GM18861 (cell line): ENCODE measurements around the gene KLF3.

Source experiments
- ATAC-seq: cut with Tn5 transposase; IDR thresholded peaks from one replicate; pipeline ENCODE4 v1.9.1; 2021; ENCODE audit not compliant: unreplicated experiment

Gene KLF3

DNA sequence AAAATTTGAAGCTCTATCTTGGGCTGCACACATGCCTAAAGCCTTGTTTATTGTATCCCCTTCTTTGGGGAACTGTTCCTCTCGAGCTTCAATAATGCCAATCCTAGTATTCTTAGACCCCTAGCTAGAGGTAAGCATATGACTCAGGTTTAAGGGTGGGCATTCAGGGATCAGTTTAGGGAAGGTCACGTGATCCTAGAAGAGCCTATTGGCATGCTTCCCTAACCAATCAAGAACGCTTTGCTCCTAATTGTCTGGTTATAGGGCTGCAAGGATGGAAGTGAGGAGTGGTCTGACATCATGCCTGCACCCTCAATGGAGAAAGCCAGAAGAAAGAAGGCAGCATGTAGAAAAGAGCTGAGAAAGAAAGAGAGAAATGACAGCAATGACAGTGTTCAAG, 71.9 kb downstream of the KLF3 start:
- ATAC-seq = no peak

DNA sequence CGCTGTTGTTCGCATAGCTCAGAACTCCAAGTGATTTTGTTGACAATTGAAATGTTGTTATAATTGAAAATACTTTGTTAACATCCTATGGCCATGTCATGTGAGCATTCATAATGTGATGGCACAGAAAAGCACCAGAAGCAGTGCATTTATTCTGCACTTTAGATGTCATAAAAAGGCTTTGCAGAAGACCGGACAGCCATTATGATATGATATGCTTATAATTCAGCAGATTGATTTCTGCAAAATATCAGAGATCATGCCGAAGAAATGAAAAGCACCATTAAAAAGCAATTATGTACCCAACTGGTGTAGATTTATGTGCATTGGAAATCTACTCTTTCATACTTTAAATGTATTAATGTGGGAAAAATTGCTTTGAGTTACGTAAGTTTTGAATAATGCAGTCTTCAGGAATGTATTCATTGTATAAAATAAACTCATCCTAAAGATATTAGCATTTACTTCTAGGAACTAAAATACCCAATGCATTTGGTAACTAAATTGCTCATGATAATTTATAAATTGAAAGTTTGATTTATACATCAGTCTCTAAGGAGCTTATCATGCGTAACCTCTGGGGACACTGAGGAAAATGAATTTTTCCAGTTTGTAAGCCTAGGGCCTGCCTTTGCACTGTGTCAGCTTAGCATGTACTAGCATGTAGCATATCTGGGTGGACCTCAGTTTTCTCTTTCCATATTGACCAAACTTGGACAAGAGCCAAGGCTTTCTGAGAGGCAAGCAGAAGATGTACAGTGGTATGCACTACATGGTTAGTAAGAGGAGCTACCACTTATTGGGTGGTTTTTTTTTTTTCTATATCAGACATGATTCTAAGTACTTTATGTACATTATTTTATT, 75.2 kb downstream of the KLF3 start:
- no peak for ATAC-seq

DNA sequence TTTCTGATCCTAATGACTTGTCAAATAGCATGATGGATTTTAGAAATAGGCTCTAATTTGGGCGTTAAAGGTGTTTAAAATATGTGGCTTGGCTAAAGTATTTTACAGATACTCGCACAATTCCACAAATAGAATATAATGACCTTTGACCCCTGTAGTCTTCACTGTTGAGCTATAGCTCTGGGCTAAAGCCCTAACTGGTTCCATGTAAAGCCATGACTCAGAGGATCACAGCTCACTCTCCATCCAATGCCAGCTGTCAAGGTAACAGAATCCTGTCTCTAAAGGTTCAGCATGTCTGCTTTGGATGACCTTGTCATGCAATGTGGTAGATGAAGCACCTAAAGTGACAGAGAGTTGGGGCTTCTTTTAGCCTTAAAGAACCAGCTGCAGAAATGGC, 76.3 kb downstream of the KLF3 start:
- ATAC-seq = no peak

DNA sequence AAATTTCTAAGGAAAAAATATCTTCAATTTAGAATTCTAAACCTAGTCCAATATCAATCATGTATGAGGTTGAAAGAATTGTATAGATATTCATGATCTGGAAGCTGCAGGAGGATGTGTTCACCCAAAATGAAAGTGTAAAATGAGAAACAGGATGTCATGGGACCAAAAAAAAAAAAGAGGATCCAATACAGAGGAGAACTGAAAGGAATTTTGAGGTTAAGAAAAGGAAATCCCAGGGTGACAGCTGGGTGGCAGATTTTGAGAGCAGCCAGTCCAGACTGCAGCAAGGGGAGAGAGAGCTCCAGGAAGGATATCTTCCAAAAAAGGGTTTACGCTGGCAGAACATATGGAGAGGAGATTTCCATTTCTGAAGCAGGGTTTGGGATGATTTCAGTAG, 79.9 kb downstream of the KLF3 start:
- no peak for ATAC-seq

DNA sequence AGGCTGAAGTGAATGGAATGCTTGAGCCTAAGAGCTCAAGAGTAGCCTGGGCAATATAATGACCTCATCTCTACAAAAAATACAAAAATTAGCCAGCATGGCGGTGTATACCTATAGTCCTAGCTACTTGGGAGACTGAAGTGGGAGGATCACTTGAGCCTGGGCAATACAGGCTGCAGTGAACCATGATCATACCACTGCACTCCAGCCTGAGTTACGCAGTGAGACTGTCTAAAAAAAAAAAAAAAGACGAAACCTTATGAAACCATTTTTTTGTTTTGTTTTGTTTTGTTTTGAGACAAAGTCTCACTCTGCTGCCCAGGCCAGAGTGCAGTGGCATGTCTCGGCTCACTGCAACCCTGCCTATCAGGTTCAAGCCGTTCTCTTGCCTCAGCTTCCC, 81.9 kb downstream of the KLF3 start:
- ATAC-seq = no peak

DNA sequence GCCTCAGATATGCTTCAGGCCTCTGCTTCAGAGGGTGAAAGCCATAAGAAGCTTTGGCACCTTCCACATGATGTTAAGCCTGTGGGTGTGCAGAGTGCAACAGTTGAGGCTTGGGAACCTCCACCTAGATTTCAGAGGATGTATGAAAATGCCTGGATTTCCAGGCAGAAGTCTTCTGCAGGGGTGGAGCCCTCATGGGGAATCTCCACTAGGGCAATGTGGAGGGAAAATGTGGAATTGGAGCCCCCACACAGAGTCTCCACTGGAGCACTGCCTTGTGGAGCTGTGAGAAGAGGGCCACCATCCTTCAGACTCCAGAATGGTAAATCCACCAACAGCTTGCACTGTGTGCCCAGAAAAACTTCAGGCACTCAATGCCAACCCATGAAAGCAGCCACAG, 83.6 kb downstream of the KLF3 start:
- no peak for ATAC-seq

DNA sequence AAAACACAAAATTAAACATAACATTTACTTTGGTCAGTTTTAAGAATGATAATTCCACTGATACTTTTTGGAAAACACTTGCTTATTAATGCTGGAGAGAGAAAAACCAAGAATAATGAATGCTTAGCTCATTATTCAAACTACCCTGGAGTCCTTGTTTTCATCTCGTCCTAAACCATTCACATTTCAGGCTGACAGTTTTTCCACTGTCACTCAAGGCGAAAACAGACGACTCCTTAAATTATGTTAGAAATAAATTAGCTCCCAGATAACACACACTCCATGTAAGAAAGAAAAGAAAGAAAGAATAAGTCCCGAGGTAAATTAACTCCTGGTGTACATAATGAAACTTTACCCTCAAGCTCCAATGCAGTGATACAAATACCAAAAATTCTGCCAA, 85.3 kb downstream of the KLF3 start:
- ATAC-seq = no peak
